Body of pancreas (tissue), 4 donors: Measurements from ENCODE around the gene SLC16A8.

ENCODE experiments used
- CTCF ChIP-seq, 7 experiments: fragments of 450-650 bp in 4 of 7; fragments of 200-600 bp in 3 of 7; sonication (generic) in 3 of 7; IDR thresholded peaks; one replicate each; pipeline ENCODE4 v1.5.1; 2016 to 2019; ENCODE audit warnings: antibody characterized with exemption in 7 of 7
- POLR2A ChIP-seq, 3 donors: fragments of 450-650 bp; IDR thresholded peaks; one replicate each; pipeline ENCODE4 v1.6.1; 2016; ENCODE audit warnings: antibody characterized with exemption in 3 of 3, mild to moderate bottlenecking in 2 of 3

GRCh38 chr22:38125038-38125610 is 41.1 kb upstream of the SLC16A8 start:
- TF ChIP-seq CTCF (IDR thresholded peaks at IDR 0.05) = no peak
- TF ChIP-seq POLR2A (IDR thresholded peaks at IDR 0.05) = no peak
